IMR-90 (cell line): ENCODE results near the gene S100Z.

Experiments used
- CEBPB ChIP-seq: IDR thresholded peaks from 2 replicates; pipeline ENCODE4 v1.6.1; 2012; ENCODE audit warnings: low read depth, low read length, improper control_type of control experiment
- CHD1 ChIP-seq: IDR thresholded peaks from 2 replicates; pipeline ENCODE4 v1.6.1; 2012; ENCODE audit warnings: low read depth, low read length, improper control_type of control experiment
- FOS ChIP-seq: fragments of 150-350 bp; IDR thresholded peaks from 2 replicates; pipeline ENCODE4 v1.6.1; 2016; ENCODE audit warnings: low read depth, low read length
- MAFK ChIP-seq: IDR thresholded peaks from 2 replicates; pipeline ENCODE4 v1.6.1; 2012; ENCODE audit warnings: low read depth, low read length, improper control_type of control experiment
- POLR2A ChIP-seq: IDR thresholded peaks from 2 replicates; pipeline ENCODE4 v1.6.1; 2012; ENCODE audit warnings: mild to moderate bottlenecking, low read depth, low read length
- RAD21 ChIP-seq: IDR thresholded peaks from 2 replicates; pipeline ENCODE4 v1.6.1; 2012; ENCODE audit warnings: low read length, improper control_type of control experiment
- RFX5 ChIP-seq: IDR thresholded peaks from 2 replicates; pipeline ENCODE4 v1.8.0; 2012; ENCODE audit warnings: low read depth, mild to moderate bottlenecking, low read length, moderate library complexity
- TF ChIP-seq, protein P1 (sequence below): conservative IDR thresholded peaks from 2 replicates; pipeline ENCODE4 v1.5.1; 2012; ENCODE audit warnings: mild to moderate bottlenecking, low read depth, low read length, improper control_type of control experiment
- TF ChIP-seq, protein P2 (sequence below): fragments of 150-350 bp; IDR thresholded peaks from 2 replicates; pipeline ENCODE4 v1.6.1; 2017; ENCODE audit warnings: mild to moderate bottlenecking, antibody characterized with exemption, low read length, low read depth

DNA sequence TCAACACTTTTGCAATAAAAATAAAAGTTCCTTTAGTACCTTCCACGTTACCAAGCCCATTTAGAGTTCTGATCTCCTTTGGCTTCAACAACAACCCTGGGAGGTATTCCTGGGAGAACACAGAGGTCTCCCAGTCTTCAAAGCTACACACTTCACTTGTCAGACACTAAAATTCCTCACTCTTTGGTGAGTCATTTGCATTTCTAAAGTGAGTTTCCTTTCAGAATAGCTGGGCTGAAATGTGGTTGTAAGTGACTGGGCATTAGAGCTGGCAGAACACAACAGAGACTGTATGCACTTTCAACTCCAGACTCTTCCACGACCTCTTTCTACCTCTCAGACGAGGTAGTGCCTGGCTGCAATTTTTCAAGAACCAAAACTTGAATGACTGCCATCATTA lies 42.5 kb upstream of the S100Z start:
- TF ChIP-seq, protein P1, sequence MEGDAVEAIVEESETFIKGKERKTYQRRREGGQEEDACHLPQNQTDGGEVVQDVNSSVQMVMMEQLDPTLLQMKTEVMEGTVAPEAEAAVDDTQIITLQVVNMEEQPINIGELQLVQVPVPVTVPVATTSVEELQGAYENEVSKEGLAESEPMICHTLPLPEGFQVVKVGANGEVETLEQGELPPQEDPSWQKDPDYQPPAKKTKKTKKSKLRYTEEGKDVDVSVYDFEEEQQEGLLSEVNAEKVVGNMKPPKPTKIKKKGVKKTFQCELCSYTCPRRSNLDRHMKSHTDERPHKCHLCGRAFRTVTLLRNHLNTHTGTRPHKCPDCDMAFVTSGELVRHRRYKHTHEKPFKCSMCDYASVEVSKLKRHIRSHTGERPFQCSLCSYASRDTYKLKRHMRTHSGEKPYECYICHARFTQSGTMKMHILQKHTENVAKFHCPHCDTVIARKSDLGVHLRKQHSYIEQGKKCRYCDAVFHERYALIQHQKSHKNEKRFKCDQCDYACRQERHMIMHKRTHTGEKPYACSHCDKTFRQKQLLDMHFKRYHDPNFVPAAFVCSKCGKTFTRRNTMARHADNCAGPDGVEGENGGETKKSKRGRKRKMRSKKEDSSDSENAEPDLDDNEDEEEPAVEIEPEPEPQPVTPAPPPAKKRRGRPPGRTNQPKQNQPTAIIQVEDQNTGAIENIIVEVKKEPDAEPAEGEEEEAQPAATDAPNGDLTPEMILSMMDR, result no peak
- no peak for TF ChIP-seq RAD21
- TF ChIP-seq POLR2A, result peak; percentile 63; the same call in 1 of the 2 replicates
- peak; percentile 86 for TF ChIP-seq FOS
- no peak for TF ChIP-seq RFX5
- no peak for TF ChIP-seq MAFK
- TF ChIP-seq CHD1, result no peak
- TF ChIP-seq CEBPB, result no peak
- TF ChIP-seq, protein P2, sequence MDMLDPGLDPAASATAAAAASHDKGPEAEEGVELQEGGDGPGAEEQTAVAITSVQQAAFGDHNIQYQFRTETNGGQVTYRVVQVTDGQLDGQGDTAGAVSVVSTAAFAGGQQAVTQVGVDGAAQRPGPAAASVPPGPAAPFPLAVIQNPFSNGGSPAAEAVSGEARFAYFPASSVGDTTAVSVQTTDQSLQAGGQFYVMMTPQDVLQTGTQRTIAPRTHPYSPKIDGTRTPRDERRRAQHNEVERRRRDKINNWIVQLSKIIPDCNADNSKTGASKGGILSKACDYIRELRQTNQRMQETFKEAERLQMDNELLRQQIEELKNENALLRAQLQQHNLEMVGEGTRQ, result no peak
